HG03558 (cell line): ENCODE measurements around the gene COG7.
"Not testable (repeated sequence)": the region's sequence is repeated elsewhere in the genome, so short reads cannot be mapped to it uniquely, and the experiment has no call there.

ENCODE experiments used
- ATAC-seq: cut with Tn5 transposase; IDR thresholded peaks from one replicate; pipeline ENCODE4 v1.9.1; 2021; ENCODE audit warnings: moderate number of reproducible peaks; ENCODE audit not compliant: unreplicated experiment; ENCODE audit errors: extremely low read depth

COG7 gene

GRCh38 chr16:23416816-23417215, 36.2 kb downstream of the COG7 start:
- ATAC-seq: no peak

- ATAC-seq: no peak
These were observed 38.3 kb downstream of the COG7 start for GRCh38 chr16:23414731-23415130.

GRCh38 chr16:23410176-23410575, 42.8 kb downstream of the COG7 start:
- no peak for ATAC-seq

- ATAC-seq: no peak
These were observed 43.5 kb downstream of the COG7 start for GRCh38 chr16:23409522-23409921.

GRCh38 chr16:23408823-23409298, 44.1 kb downstream of the COG7 start:
- ATAC-seq: no peak

GRCh38 chr16:23408242-23408822, 44.7 kb downstream of the COG7 start:
- no peak for ATAC-seq

- ATAC-seq: no peak
These were observed 45.4 kb downstream of the COG7 start for GRCh38 chr16:23407436-23408127.

GRCh38 chr16:23406546-23407240, 46.3 kb downstream of the COG7 start:
- ATAC-seq: no peak

GRCh38 chr16:23406024-23406423, 47.0 kb downstream of the COG7 start:
- ATAC-seq: no peak

- ATAC-seq: no peak
These were observed 49.4 kb downstream of the COG7 start for GRCh38 chr16:23403547-23403946.

GRCh38 chr16:23402100-23402499, 50.9 kb downstream of the COG7 start:
- ATAC-seq: no peak

GRCh38 chr16:23401139-23401538, 51.9 kb downstream of the COG7 start:
- no peak for ATAC-seq

- not testable (repeated sequence) for ATAC-seq
These were observed 52.5 kb downstream of the COG7 start for GRCh38 chr16:23400447-23400846.

GRCh38 chr16:23398987-23399805, 53.8 kb downstream of the COG7 start:
- ATAC-seq: no peak

GRCh38 chr16:23397464-23397863, 55.5 kb downstream of the COG7 start:
- ATAC-seq: no peak

- no peak for ATAC-seq
These were observed 57.3 kb downstream of the COG7 start for GRCh38 chr16:23395732-23396131.

- ATAC-seq: no peak
These were observed 58.7 kb downstream of the COG7 start for GRCh38 chr16:23394141-23394831.

- ATAC-seq: no peak
These were observed 60.8 kb downstream of the COG7 start for GRCh38 chr16:23392223-23392600.

GRCh38 chr16:23391381-23392222, 61.4 kb downstream of the COG7 start:
- no peak for ATAC-seq
